ENCODE measurements around the gene PIK3R1. TPM values are rescaled to one million over a fixed set of nuclear protein-coding genes. Genes with fewer than 3 reads are reported as not detected.
A peak's percentile ranks its signal among the peaks of the same experiment; 100 is the strongest.

The PIK3R1 gene
- total and polyA plus RNA-seq, 10 of the 15 experiments (the other 5 are each of a cell fraction or from before 2014, with no cell fraction given), result 7.8 to 38.4 (median 15.7) TPM

DNA sequence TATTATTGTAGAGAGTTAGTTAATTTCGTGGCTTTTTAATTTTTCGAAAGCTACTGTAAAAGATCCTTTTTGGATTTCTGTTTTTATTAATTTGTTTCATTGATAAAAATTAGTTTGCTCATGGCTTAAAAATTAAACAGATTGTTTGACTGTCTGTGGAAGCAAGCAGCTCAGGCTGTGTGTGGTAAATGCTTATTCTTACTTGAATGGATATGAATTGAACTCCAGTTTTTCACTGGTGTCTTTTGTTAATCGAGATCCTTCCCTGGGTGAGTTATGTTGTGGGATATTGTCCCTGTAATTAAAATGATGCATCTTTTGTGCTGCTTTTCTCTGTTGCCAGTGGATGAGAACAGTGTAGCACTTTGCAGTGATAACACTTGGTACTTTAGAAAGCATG, 75.3 kb downstream of the PIK3R1 start (continued):
- TF ChIP-seq MEF2B (IDR thresholded peaks at IDR 0.05; ENCODE audit: partially characterized antibody, poor library complexity, severe bottlenecking) (no peak), SUZ12 (IDR thresholded peaks at IDR 0.05; ENCODE audit: unreplicated experiment) (no peak), MTA2 (IDR thresholded peaks at IDR 0.05; ENCODE audit: low read depth) (no peak), NFYB (IDR thresholded peaks at IDR 0.05; ENCODE audit: insufficient read depth, low read depth, low read length) (no peak), ETV6 (conservative IDR thresholded peaks at IDR 0.05 in 1 of 2, IDR thresholded peaks at IDR 0.05 in 1 of 2; ENCODE audit: borderline replicate concordance in 1 of 2, low read depth in 1 of 2) (no peak), KAT2A (conservative IDR thresholded peaks at IDR 0.05; ENCODE audit: control insufficient read depth, low read depth, low read length) (no peak), HDGF (IDR thresholded peaks at IDR 0.05) (no peak), TBL1XR1 (IDR thresholded peaks at IDR 0.05; ENCODE audit: low read depth, low read length) (no peak), BMI1 (IDR thresholded peaks at IDR 0.05; ENCODE audit: borderline replicate concordance) (no peak), ASH2L (IDR thresholded peaks at IDR 0.05; ENCODE audit: borderline replicate concordance, low read depth) (no peak)
- TF ChIP-seq, protein P1, sequence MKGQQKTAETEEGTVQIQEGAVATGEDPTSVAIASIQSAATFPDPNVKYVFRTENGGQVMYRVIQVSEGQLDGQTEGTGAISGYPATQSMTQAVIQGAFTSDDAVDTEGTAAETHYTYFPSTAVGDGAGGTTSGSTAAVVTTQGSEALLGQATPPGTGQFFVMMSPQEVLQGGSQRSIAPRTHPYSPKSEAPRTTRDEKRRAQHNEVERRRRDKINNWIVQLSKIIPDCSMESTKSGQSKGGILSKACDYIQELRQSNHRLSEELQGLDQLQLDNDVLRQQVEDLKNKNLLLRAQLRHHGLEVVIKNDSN (IDR thresholded peaks at IDR 0.05; ENCODE audit: borderline replicate concordance, extremely low read length, insufficient read depth, low read depth, low read length), result no peak

GRCh38 chr5:68292316-68292715, 76.8 kb downstream of the PIK3R1 start:
- no peaks in the 10 kb centered on the region for H4K20me1 ChIP-seq (ENCODE audit: control insufficient read depth, insufficient read depth)
- WGBS (ENCODE audit: insufficient coverage, insufficient replicate concordance, low lambda C conversion rate, missing lambda C conversion rate), result 77% methylated on average over 3 of the region's 3 CpGs
- FAIRE-seq, result no peak
- H3K9ac ChIP-seq (ENCODE audit: control insufficient read depth, insufficient read depth, low read length), result no peak overlapping the region
- ATAC-seq, result no peak
- peak overlapping the region; percentile 49; the same call in 1 of the 2 replicates for H3K4me2 ChIP-seq (ENCODE audit: control insufficient read depth, insufficient read depth)
- H2AFZ ChIP-seq (ENCODE audit: control insufficient read depth, low read depth, low read length), result no peak overlapping the region
- no peaks in the 10 kb centered on the region for H3K9me3 ChIP-seq (replicated peaks; ENCODE audit: control insufficient read depth, insufficient read depth, low read length)
- H3K4me3 ChIP-seq, result peak overlapping the region; percentile 33; the same call in 1 of the 2 replicates
- RAD21 ChIA-PET (ENCODE audit: unreplicated experiment), result interaction anchor here (1.0 to 2.2 kb wide), 9 partner anchors 23 to 418 kb away, joined by 3 to 8 read pairs (median 3); partner anchors contain the start of gene PIK3R1
- peaks cover 37% of the 10 kb centered on the region for H3K79me2 ChIP-seq (ENCODE audit: control insufficient read depth, insufficient read depth, low read length)
- no TSS peak for BruUV-seq (replicated peaks)
- POLR2A ChIA-PET, result interaction anchor here (1.0 kb wide), 1 partner anchor 9 kb away, joined by 4 read pairs; no protein-coding TSS in a partner anchor
- CTCF ChIA-PET, result interaction anchor here (0.8 to 1.5 kb wide), 5 partner anchors 9 to 20 kb away, joined by 3 to 9 read pairs (median 3); no protein-coding TSS in a partner anchor
- H3K27me3 ChIP-seq (replicated peaks in 1 of 2; ENCODE audit: control insufficient read depth in 2 of 2, insufficient read depth in 2 of 2, low read length in 1 of 2), result no peaks in the 10 kb centered on the region
- peaks cover 27% of the 10 kb centered on the region for H3K4me1 ChIP-seq (ENCODE audit: control insufficient read depth, insufficient read depth, low read length)
- H3K27ac ChIP-seq (ENCODE audit: control insufficient read depth, insufficient read depth), result peak overlapping the region; percentile 69
- H3K36me3 ChIP-seq (ENCODE audit: control insufficient read depth in 2 of 2, insufficient read depth in 2 of 2, low read length in 1 of 2), result peaks cover 10 to 24% of the 10 kb centered on the region in 2 experiments
- SMC1A ChIA-PET (ENCODE audit: uncharacterized antibody, unreplicated experiment), result interaction anchor here (0.6 to 4.2 kb wide), 9 partner anchors 10 to 167 kb away, joined by 3 to 19 read pairs (median 4); no protein-coding TSS in a partner anchor
- DNase-seq (ENCODE audit: low read depth, low spot score), result no peak
- in situ Hi-C loops (cut with MboI), result no loop called here
- intact Hi-C loops (cut with micrococcal nuclease; ENCODE audit: unreplicated experiment), result no loop called here
- TF ChIP-seq FOXK2 (IDR thresholded peaks at IDR 0.05) (no peak), E2F8 (IDR thresholded peaks at IDR 0.05; ENCODE audit: low read depth, partially characterized antibody) (no peak), RAD21 (IDR thresholded peaks at IDR 0.05; ENCODE audit: insufficient read depth, low read depth, low read length) (no peak), ZNF24 (IDR thresholded peaks at IDR 0.05) (no peak), ASH2L (IDR thresholded peaks at IDR 0.05; ENCODE audit: borderline replicate concordance, low read depth) (no peak), NR2F1 (conservative IDR thresholded peaks at IDR 0.05) (no peak)
- TF ChIP-seq, protein P2, sequence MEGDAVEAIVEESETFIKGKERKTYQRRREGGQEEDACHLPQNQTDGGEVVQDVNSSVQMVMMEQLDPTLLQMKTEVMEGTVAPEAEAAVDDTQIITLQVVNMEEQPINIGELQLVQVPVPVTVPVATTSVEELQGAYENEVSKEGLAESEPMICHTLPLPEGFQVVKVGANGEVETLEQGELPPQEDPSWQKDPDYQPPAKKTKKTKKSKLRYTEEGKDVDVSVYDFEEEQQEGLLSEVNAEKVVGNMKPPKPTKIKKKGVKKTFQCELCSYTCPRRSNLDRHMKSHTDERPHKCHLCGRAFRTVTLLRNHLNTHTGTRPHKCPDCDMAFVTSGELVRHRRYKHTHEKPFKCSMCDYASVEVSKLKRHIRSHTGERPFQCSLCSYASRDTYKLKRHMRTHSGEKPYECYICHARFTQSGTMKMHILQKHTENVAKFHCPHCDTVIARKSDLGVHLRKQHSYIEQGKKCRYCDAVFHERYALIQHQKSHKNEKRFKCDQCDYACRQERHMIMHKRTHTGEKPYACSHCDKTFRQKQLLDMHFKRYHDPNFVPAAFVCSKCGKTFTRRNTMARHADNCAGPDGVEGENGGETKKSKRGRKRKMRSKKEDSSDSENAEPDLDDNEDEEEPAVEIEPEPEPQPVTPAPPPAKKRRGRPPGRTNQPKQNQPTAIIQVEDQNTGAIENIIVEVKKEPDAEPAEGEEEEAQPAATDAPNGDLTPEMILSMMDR (IDR thresholded peaks at IDR 0.05 in 2 of 3, conservative IDR thresholded peaks at IDR 0.05 in 1 of 3; ENCODE audit: control insufficient read depth in 2 of 3, extremely low read depth in 1 of 3, insufficient read depth in 1 of 3, low read depth in 3 of 3, low read length in 3 of 3), result no peak

Measured in GM12878 (cell line).